PFSK-1 (cell line): Measurements from ENCODE around the gene DMKN.

ENCODE experiments used
- FOXP2 ChIP-seq: optimal IDR thresholded peaks from 2 replicates; pipeline ENCODE3; 2011; ENCODE audit warnings: borderline replicate concordance, control low read depth, inconsistent platforms; ENCODE audit not compliant: insufficient read depth; ENCODE audit errors: extremely low read length, extremely low read depth
- POLR2AphosphoS5 ChIP-seq: IDR thresholded peaks from 2 replicates; pipeline ENCODE4 v1.6.1; 2012; ENCODE audit warnings: low read depth, mild to moderate bottlenecking, control low read depth, low read length, moderate library complexity
- REST ChIP-seq, 2 experiments: IDR thresholded peaks; 2 replicates each; pipeline versions ENCODE4 v1.6.1 to v1.8.0; 2011 to 2012; ENCODE audit warnings: low read depth in 2 of 2, low read length in 2 of 2, control low read depth in 1 of 2, inconsistent platforms in 1 of 2, mild to moderate bottlenecking in 1 of 2, moderate library complexity in 1 of 2; ENCODE audit not compliant: insufficient read depth in 1 of 2
- SIN3A ChIP-seq: IDR thresholded peaks from 2 replicates; pipeline ENCODE4 v1.6.1; 2012; ENCODE audit warnings: mild to moderate bottlenecking, low read length, moderate library complexity, borderline replicate concordance; ENCODE audit not compliant: insufficient read depth
- TAF1 ChIP-seq: IDR thresholded peaks from 2 replicates; pipeline ENCODE4 v1.6.1; 2012; ENCODE audit warnings: low read length, control low read depth, borderline replicate concordance; ENCODE audit not compliant: insufficient read depth

The DMKN gene

GRCh38 chr19:35557539-35558399 is 44.3 kb upstream of the DMKN start:
- TF ChIP-seq FOXP2: no peak
- TF ChIP-seq REST (IDR thresholded peaks at IDR 0.05; ENCODE audit: insufficient read depth in 1 of 2, low read depth in 2 of 2, low read length in 2 of 2): no peak
- no peak for TF ChIP-seq POLR2AphosphoS5
- no peak for TF ChIP-seq TAF1
- no peak for TF ChIP-seq SIN3A

- no peak for TF ChIP-seq SIN3A
Observed at GRCh38 chr19:35556846-35557538, 43.5 kb upstream of the DMKN start.

- TF ChIP-seq TAF1 (no peak), POLR2AphosphoS5 (no peak), REST (IDR thresholded peaks at IDR 0.05; ENCODE audit: insufficient read depth in 1 of 2, low read depth in 2 of 2, low read length in 2 of 2) (no peak), SIN3A (no peak), FOXP2 (no peak)
Observed at GRCh38 chr19:35556025-35556590, 42.7 kb upstream of the DMKN start.

GRCh38 chr19:35555301-35556005 is 42.0 kb upstream of the DMKN start:
- TF ChIP-seq SIN3A (no peak), POLR2AphosphoS5 (no peak), TAF1 (no peak), FOXP2 (no peak), REST (IDR thresholded peaks at IDR 0.05; ENCODE audit: insufficient read depth in 1 of 2, low read depth in 2 of 2, low read length in 2 of 2) (no peak)

- no peak for TF ChIP-seq POLR2AphosphoS5
Observed at GRCh38 chr19:35554076-35554475, 40.6 kb upstream of the DMKN start.
